Left lung (tissue), 10 donors: ENCODE data around the gene IFI44. TPM values are rescaled to one million over a fixed set of nuclear protein-coding genes. Genes with fewer than 3 reads are reported as not detected.
A peak's percentile ranks its signal among the peaks of the same experiment; 100 is the strongest.

ENCODE experiments used
- ATAC-seq: fragments of 200-7000 bp; cut with Tn5 transposase; one replicate; pipeline ENCODE4 v1.9.1; 2020; ENCODE audit warnings: moderate library complexity
- DNase-seq, 4 donors: peaks; one replicate each; pipeline ENCODE4 v3.0.0-alpha.2; 2013 to 2020
- H3K27ac ChIP-seq, 2 donors: fragments of 200-600 bp; sonication (generic) in 1 of 2; one replicate each; pipeline versions ENCODE4 v1.5.0 to v1.8.0; 2020 to 2021
- H3K27me3 ChIP-seq, 2 donors: fragments of 200-600 bp; sonication (generic) in 1 of 2; one replicate each; pipeline versions ENCODE4 v1.5.0 to v1.8.0; 2020 to 2021
- H3K36me3 ChIP-seq, 2 donors: fragments of 200-600 bp; sonication (generic) in 1 of 2; one replicate each; pipeline versions ENCODE4 v1.5.0 to v1.8.0; 2020 to 2021
- H3K4me1 ChIP-seq, 2 donors: fragments of 200-600 bp; one replicate each; pipeline ENCODE4 v1.8.0; 2021
- H3K4me3 ChIP-seq, 2 donors: fragments of 200-600 bp; sonication (generic) in 1 of 2; one replicate each; pipeline versions ENCODE4 v1.5.0 to v1.8.0; 2020 to 2021; ENCODE audit warnings: mild to moderate bottlenecking in 1 of 2
- H3K9me3 ChIP-seq, 2 donors: fragments of 200-600 bp; sonication (generic) in 1 of 2; one replicate each; pipeline versions ENCODE4 v1.5.0 to v1.8.0; 2020 to 2021
- intact Hi-C, 2 donors: fragments of 100-400 bp; cut with DNase I; formaldehyde crosslinking; loops; one replicate each; pipeline versions ENCODE4 v1.11.2 to v1.14.2; 2022
- polyA plus RNA-seq, 6 donors: library from polyadenylated mRNA; unstranded; fragments of 120-200 nt; gene quantifications; one replicate each; pipeline ENCODE4 v1.2.1, GENCODE V29; 2013; ENCODE audit not compliant: insufficient read length in 6 of 6
- total RNA-seq, 2 donors: library from RNA; stranded (reverse); fragmentation: NEBNext Ultra II Directional; extraction: Animal tissue kit (Norgen Biotek cat#: 25700); gene quantifications; one replicate each; pipeline ENCODE4 v1.2.1, GENCODE V29; 2021
- TF ChIP-seq, protein P1 (sequence below), 2 donors: fragments of 200-600 bp; sonication (generic) in 1 of 2; IDR thresholded peaks; one replicate each; pipeline versions ENCODE4 v1.5.0 to v1.8.0; 2021; ENCODE audit warnings: antibody characterized with exemption in 2 of 2
- donor health status: DM: no; HTN: yes; CAD: no.
- donor health status: DM: no; HTN: no; CAD: no.

The IFI44 gene
- total and polyA plus RNA-seq, 8 donors = 40.8 to 77.8 (median 53.7) TPM

DNA sequence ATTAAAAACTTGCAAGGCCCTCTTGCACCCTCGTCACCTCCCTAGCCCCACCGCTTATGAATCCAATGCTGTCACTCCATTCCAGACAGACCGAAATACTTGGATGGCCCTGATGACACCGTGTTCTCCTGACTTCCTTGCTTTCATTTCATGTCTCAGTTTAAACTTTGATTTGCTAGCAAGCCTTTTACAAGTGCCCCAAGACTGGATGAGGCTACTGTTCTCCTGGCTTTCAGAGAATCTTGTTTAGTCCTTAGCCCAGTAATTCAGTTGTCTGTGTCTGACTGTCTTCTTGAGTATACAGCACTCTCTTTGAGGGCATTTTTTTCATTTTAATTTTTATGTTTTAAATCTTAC, 30.2 kb upstream of the IFI44 start:
- ATAC-seq (peak; percentile 29), DNase-seq (no peak)
- TF ChIP-seq, protein P1, sequence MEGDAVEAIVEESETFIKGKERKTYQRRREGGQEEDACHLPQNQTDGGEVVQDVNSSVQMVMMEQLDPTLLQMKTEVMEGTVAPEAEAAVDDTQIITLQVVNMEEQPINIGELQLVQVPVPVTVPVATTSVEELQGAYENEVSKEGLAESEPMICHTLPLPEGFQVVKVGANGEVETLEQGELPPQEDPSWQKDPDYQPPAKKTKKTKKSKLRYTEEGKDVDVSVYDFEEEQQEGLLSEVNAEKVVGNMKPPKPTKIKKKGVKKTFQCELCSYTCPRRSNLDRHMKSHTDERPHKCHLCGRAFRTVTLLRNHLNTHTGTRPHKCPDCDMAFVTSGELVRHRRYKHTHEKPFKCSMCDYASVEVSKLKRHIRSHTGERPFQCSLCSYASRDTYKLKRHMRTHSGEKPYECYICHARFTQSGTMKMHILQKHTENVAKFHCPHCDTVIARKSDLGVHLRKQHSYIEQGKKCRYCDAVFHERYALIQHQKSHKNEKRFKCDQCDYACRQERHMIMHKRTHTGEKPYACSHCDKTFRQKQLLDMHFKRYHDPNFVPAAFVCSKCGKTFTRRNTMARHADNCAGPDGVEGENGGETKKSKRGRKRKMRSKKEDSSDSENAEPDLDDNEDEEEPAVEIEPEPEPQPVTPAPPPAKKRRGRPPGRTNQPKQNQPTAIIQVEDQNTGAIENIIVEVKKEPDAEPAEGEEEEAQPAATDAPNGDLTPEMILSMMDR (IDR thresholded peaks at IDR 0.05) = no peak
- H3K9me3 ChIP-seq = no peaks in the 10 kb centered on the region
- H3K4me1 ChIP-seq = peaks cover 6 to 31% of the 10 kb centered on the region in 2 donors
- no peaks in the 10 kb centered on the region for H3K36me3 ChIP-seq
- H3K27ac ChIP-seq = peak overlapping the region; percentile 70 to 71
- intact Hi-C loops = loop anchor here in 1 of 2 donors (5.0 kb wide), 1 partner anchor 58 kb away; no protein-coding TSS in a partner anchor
- peak overlapping the region; percentile 10 to 36 for H3K4me3 ChIP-seq
- H3K27me3 ChIP-seq = no peaks in the 10 kb centered on the region

DNA sequence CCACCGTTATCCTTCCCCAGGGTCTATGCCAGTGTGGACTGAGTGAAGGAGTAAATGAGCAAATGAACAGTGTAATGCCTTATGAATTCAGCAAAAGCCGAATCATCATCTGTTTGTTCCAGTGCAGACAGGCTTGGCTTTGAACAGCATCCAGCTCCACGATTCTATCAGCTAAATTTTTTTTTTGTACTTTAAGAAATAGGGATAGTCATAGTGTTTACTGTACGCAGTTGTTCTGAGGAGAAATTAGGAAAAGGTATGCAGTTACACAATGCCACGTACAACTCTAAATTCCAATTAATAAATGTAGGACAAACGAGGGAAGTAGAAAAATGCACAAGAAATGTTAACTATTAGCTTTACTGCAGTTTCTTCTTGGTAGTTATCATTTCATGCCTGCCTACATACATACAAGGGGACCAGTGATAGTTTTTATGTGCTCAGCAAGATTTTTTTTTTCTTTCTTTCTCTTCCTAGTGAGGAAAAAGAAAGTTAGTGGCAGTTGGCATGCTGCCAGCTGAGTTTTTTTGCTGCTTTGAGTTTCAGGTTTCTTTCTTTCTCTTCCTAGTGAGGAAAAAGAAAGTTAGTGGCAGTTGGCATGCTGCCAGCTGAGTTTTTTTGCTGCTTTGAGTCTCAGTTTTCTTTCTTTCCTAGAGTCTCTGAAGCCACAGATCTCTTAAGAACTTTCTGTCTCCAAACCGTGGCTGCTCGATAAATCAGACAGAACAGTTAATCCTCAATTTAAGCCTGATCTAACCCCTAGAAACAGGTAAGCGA, 29.6 kb upstream of the IFI44 start, which contains the start of gene IFI44L:
Gene IFI44L, plus strand, starts transcription at position 646 of the 777 bp plus-strand sequence. CDS start 7,468 bp downstream, outside the sequence.
- DNase-seq (peak in 2 of 4 donors; percentile 40 to 48), ATAC-seq (peak; percentile 56)
- Histone ChIP-seq H3K9me3 (no peaks in the 10 kb centered on the region), H3K27ac (peak within 1 kb of the TSS; percentile 70 to 71), H3K4me1 (peaks cover 6 to 31% of the 10 kb centered on the region in 2 donors), H3K4me3 (peak within 1 kb of the TSS; percentile 10 to 36), H3K36me3 (no peaks in the 10 kb centered on the region), H3K27me3 (no peaks in the 10 kb centered on the region)
- intact Hi-C loops = loop anchor here in 1 of 2 donors (5.0 kb wide), 1 partner anchor 57 kb away; no protein-coding TSS in a partner anchor
- TF ChIP-seq, protein P1 (IDR thresholded peaks at IDR 0.05) = no peak

DNA sequence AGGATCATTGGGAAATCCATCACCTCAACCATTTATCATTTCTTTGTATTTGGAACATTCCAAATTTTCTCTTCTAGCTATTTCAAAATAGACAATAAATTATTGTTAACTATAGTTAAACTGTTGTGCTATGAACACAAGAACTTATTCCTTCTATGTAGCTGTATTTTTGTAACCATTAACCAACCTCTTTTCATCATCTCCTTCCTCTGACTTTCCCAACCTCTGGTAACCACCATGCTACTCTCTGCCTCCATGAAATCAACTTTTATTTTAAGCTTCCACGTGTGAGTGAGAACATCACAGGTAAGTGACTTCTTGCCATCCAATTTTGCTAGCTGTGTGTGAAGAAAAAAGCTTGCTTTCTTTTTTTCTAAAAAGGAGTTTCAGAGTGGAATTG, 29.0 kb upstream of the IFI44 start:
- H3K4me3 ChIP-seq = peak overlapping the region; percentile 10 to 36
- no peak for DNase-seq
- H3K9me3 ChIP-seq = no peaks in the 10 kb centered on the region
- intact Hi-C loops = no loop called here
- peak overlapping the region; percentile 70 to 71 for H3K27ac ChIP-seq
- no peaks in the 10 kb centered on the region for H3K27me3 ChIP-seq
- H3K36me3 ChIP-seq = no peaks in the 10 kb centered on the region
- peaks cover 6 to 31% of the 10 kb centered on the region in 2 donors for H3K4me1 ChIP-seq
- no peak for ATAC-seq
- TF ChIP-seq, protein P1 (IDR thresholded peaks at IDR 0.05) = no peak

DNA sequence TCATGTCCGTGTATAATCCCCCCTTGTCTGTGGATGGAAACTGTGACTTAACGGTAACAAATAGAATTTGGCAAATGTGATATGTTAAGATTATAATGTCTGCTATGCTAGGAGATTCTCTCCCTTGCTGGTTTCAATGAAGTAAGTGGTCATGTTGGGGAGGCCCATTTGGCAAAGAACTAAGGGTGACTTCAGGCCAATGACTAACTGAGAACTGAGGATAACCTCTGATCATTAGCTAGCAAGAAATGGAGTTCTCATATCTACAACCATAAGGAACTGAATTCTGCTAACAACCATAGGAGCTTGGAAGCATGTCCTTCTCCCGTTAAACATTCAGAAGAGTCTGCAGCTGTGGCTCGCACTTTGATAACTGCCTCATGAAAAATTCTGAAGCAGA, 27.1 kb upstream of the IFI44 start:
- Histone ChIP-seq H3K9me3 (no peaks in the 10 kb centered on the region), H3K4me1 (peaks cover 6 to 28% of the 10 kb centered on the region in 2 donors), H3K4me3 (peak overlapping the region in 1 of 2 donors; percentile 36), H3K27ac (no peak overlapping the region), H3K36me3 (no peaks in the 10 kb centered on the region), H3K27me3 (no peaks in the 10 kb centered on the region)
- ATAC-seq (no peak), DNase-seq (no peak)
- TF ChIP-seq, protein P1 (IDR thresholded peaks at IDR 0.05) = no peak
- intact Hi-C loops = no loop called here

DNA sequence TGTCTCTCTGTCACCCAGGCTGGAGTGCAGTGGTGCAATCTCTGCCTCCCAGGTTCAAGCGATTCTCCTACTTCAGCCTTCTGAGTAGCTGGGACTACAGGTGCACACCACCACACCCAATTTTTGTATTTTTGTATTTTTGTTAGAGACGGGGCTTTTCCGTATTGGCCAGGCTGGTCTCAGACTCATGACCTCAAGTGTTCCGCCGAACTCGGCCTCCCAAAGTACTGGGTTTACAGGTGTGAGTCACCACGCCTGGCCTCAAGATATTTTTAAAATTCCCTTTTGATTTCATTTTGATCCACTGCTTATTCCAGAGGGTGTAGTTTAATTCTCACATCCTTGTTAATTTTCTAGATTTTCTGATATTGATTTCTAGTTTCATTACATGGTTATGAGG, 25.6 kb upstream of the IFI44 start:
- Histone ChIP-seq H3K27me3 (no peaks in the 10 kb centered on the region), H3K4me1 (peaks cover 6 to 22% of the 10 kb centered on the region in 2 donors), H3K4me3 (no peak overlapping the region), H3K36me3 (no peaks in the 10 kb centered on the region), H3K9me3 (no peaks in the 10 kb centered on the region), H3K27ac (no peak overlapping the region)
- DNase-seq (peak in 1 of 4 donors; percentile 29), ATAC-seq (no peak)
- intact Hi-C loops = no loop called here
- TF ChIP-seq, protein P1 (IDR thresholded peaks at IDR 0.05) = no peak
